ENCODE data around the gene SLC41A3. TPM values are rescaled to one million over a fixed set of nuclear protein-coding genes. Genes with fewer than 3 reads are reported as not detected.

SLC41A3 gene
- total RNA-seq, 1 experiment from 2014 or later: 35.5 TPM

DNA sequence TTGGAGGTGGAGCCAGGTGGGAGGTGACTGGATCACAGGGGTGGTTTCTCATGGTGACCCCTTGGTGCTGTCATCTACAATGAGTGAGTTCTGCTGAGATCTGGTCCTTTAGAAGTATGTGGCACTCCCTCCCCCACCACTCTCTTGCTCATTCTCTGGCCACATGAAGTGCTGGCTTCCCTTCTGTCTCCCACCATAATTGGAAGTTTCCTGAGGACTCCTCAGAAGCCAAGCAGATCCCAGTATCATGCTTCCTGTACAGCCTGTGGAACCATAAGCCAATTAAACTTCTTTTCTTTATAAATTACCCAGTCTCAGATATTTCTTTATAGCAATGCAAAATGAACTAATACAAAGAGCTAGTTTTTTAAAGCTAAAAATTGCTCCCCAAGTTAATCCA, 54.7 kb downstream of the SLC41A3 start:
- no peak for DNase-seq
- peaks cover 25 to 29% of the 10 kb centered on the region in 2 experiments for H3K9me3 Mint-ChIP-seq
- no peak overlapping the region for H3K56ac ChIP-seq (ENCODE audit: insufficient read length, low read depth, low read length)
- H2BK12ac ChIP-seq (ENCODE audit: insufficient read length, low read depth, low read length): no peak overlapping the region
- H2AFZ ChIP-seq (ENCODE audit: low read length): no peak overlapping the region
- no peak overlapping the region for H3K23ac ChIP-seq (ENCODE audit: insufficient read length, low read depth, low read length)
- no peak overlapping the region for H4K91ac ChIP-seq (ENCODE audit: insufficient read length, low read depth, low read length)
- no peaks in the 10 kb centered on the region for H3K79me2 ChIP-seq (ENCODE audit: insufficient read depth, low read length)
- H3K27me3 ChIP-seq (ENCODE audit: insufficient read depth, low read length): no peaks in the 10 kb centered on the region
- H4K5ac ChIP-seq (ENCODE audit: insufficient read length, low read depth, low read length): no peak overlapping the region
- no peak overlapping the region for H3K4me3 Mint-ChIP-seq
- peaks cover 3% of the 10 kb centered on the region for H3K27me3 Mint-ChIP-seq (ENCODE audit: low read depth)
- no peak overlapping the region for H2BK20ac ChIP-seq (ENCODE audit: low read depth, low read length, poor library complexity, severe bottlenecking)
- peaks cover 40 to 71% (median 52%) of the 10 kb centered on the region in 3 experiments for H3K36me3 Mint-ChIP-seq (ENCODE audit: insufficient read depth in 1 of 3, low read depth in 3 of 3)
- no peak overlapping the region for H2BK15ac ChIP-seq (ENCODE audit: low read depth, low read length)
- peaks cover 3% of the 10 kb centered on the region; the same call in 1 of the 2 replicates for H3K4me1 ChIP-seq (ENCODE audit: insufficient read depth, low read length)
- no peaks in the 10 kb centered on the region for H4K20me1 ChIP-seq (ENCODE audit: control insufficient read depth, insufficient read depth, insufficient read length)
- H3K79me1 ChIP-seq (ENCODE audit: insufficient read depth, low read depth, low read length, poor library complexity, severe bottlenecking): no peaks in the 10 kb centered on the region
- no peaks in the 10 kb centered on the region for H3K23me2 ChIP-seq (ENCODE audit: insufficient read length, low read depth, low read length, poor library complexity, severe bottlenecking)
- no peak overlapping the region for H3K4me2 ChIP-seq (ENCODE audit: insufficient read depth, insufficient read length, low read length)
- TF ChIP-seq, protein P1, sequence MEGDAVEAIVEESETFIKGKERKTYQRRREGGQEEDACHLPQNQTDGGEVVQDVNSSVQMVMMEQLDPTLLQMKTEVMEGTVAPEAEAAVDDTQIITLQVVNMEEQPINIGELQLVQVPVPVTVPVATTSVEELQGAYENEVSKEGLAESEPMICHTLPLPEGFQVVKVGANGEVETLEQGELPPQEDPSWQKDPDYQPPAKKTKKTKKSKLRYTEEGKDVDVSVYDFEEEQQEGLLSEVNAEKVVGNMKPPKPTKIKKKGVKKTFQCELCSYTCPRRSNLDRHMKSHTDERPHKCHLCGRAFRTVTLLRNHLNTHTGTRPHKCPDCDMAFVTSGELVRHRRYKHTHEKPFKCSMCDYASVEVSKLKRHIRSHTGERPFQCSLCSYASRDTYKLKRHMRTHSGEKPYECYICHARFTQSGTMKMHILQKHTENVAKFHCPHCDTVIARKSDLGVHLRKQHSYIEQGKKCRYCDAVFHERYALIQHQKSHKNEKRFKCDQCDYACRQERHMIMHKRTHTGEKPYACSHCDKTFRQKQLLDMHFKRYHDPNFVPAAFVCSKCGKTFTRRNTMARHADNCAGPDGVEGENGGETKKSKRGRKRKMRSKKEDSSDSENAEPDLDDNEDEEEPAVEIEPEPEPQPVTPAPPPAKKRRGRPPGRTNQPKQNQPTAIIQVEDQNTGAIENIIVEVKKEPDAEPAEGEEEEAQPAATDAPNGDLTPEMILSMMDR (conservative IDR thresholded peaks at IDR 0.05): no peak
- H3K14ac ChIP-seq (ENCODE audit: insufficient read depth, low read length): no peak overlapping the region
- no peak overlapping the region for H3K27ac ChIP-seq (ENCODE audit: insufficient read length, low read depth, low read length)
- H2AK5ac ChIP-seq (ENCODE audit: insufficient read length, low read length): no peak overlapping the region
- H2BK5ac ChIP-seq (ENCODE audit: insufficient read length, low read length): no peak overlapping the region
- peaks cover 16% of the 10 kb centered on the region for H3K9me3 ChIP-seq (ENCODE audit: control insufficient read depth, low read depth, low read length)
- H2BK120ac ChIP-seq (ENCODE audit: low read depth, low read length, poor library complexity, severe bottlenecking): no peak overlapping the region
- no peak overlapping the region for H3K4ac ChIP-seq (ENCODE audit: low read depth, low read length)
- no peak overlapping the region for H3T11ph ChIP-seq (ENCODE audit: low read length)
- H3K9ac ChIP-seq (ENCODE audit: extremely low read depth, insufficient read length, low read length): no peak overlapping the region
- H3K27ac Mint-ChIP-seq: no peak overlapping the region
- H3K4me1 Mint-ChIP-seq: peaks cover 8 to 9% of the 10 kb centered on the region in 2 experiments
- no peak overlapping the region for H3K18ac ChIP-seq (ENCODE audit: insufficient read length, low read depth, low read length)
- no peak overlapping the region for H4K8ac ChIP-seq (replicated peaks; ENCODE audit: insufficient read length, low read depth, low read length)
